T47D (cell line): ENCODE data around the gene IDI2.
"Not testable (repeated sequence)": the region's sequence is repeated elsewhere in the genome, so short reads cannot be mapped to it uniquely, and the experiment has no call there.

ENCODE experiments used
- DNase-seq, 2 experiments: peaks; one replicate each; pipeline versions ENCODE4 v3.0.0 to v3.0.0-alpha.2; 2011 to 2012; ENCODE audit warnings: low read depth in 1 of 2, low spot score in 1 of 2
- JUND ChIP-seq: IDR thresholded peaks from 2 replicates; pipeline ENCODE4 v1.6.1; 2012; ENCODE audit warnings: low read depth
- in situ Hi-C: cut with HindIII; loops from 2 replicates; pipeline ENCODE4 v1.10.0; 2016; ENCODE audit warnings: low sequenced_read_pairs, low pct_unique_long_range_greater_than_20kb

The IDI2 gene

DNA sequence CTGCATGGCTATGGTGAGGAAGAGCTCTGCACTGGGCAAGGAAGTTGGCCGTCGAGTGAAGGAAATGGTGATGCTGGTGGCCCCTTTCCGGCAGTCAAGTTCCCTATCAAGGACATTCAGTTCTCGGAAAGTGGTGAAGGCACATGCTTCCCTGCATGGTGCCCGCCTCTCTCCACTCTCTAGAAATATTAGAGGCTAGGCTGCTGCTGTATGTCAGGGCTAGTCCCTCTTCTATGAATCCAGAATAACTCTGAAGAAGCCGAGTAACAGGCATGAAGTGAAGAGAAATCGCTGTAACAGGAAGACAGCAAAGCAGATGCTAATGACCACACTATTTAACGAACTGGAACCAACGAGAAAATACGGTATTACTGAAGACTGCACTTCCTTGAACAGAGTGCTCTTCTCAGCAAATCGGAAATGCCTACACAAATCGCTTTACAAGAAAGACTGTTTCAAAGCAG, 17.9 kb upstream of the IDI2 start:
- DNase-seq = no peak
- no peak for TF ChIP-seq JUND
- in situ Hi-C loops = no loop called here

GRCh38 chr10:1041514-1041913, 15.9 kb upstream of the IDI2 start:
- DNase-seq = no peak
- in situ Hi-C loops = no loop called here
- TF ChIP-seq JUND = no peak

DNA sequence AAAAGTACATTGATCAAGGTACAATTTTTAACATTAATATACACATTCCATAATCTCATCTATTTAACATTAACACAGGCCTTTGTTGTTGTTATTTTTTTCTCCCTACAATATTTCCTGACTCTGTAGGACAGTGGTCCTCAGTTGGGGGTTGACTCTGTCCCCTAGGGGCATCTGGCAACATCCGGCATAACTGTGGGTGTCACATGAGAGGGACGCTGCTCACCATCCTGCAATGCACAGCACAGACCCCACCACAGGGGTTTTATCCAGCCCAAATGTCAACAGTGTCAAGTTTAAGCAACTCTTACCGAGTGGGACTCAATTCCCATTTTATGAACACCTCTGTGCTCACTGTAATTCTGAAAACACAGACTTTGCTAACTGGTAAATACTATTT, 14.5 kb upstream of the IDI2 start:
- no peak for DNase-seq
- in situ Hi-C loops = no loop called here
- no peak for TF ChIP-seq JUND

GRCh38 chr10:1038769-1039168, 13.1 kb upstream of the IDI2 start:
- in situ Hi-C loops, DNase-seq: not testable (repeated sequence)

GRCh38 chr10:1037098-1037497, 11.4 kb upstream of the IDI2 start:
- TF ChIP-seq JUND = no peak
- in situ Hi-C loops = no loop called here
- DNase-seq = no peak

DNA sequence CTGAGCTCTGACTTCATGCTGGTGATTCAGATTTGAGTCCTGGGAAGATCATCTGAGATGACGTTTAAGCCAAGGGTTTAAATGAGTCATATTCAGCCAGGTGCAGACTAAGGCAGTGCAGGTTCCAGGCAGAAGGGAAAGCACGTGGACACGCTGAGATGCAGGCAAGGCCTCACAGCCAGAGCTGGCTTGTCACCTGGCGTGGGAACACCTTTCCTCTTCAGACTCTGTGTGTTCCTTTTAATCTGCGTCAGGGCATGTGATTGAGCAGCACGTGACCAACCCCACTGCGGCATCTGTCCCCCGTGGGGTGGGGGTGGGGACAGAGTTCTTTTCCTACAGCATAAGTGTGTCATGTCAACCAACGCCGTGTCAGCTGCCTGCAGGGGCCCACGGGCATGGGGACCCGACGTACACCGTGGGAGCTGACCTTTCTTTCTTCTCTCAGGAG, 10.7 kb upstream of the IDI2 start:
- in situ Hi-C loops = no loop called here
- no peak for DNase-seq
- TF ChIP-seq JUND = no peak

DNA sequence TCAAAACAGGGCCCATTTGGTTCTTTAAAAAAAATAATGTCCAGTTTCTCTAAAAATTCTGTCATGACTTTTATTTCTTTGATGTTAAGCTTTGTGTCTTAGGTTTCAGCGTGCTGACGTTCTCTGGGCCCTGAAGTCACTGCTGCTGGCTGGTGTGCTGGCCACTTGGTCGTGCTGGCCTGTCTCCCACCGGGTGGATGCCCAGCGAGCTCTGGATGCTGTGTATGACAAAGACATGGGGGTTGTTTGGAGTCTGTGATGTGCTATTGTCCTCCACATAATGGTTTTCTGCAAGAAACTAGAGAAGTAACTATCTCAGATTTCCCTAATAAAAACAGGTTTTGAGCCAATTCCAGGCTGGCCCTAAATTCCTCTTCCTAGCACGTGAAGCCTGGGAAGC, 9.5 kb upstream of the IDI2 start:
- TF ChIP-seq JUND = no peak
- DNase-seq = no peak
- in situ Hi-C loops = no loop called here

DNA sequence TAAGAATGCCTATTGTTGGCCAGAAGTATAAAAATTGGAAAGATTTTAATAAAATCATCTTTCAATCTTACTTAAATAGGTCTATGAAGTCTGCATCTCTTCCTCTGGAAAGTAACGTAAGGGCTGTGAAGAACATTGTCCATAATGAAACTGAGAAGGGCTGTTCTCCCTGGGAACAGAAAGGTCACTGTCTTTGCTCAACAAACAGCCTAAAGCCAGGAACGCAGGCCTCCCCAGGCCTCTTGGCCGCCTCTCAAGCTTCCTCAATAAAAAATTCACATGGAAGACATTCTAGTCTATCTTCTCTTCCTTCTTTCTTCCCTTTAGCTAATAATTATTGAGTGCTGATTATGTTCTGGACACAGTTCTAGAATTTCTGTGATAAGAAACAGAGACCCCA, 9.1 kb upstream of the IDI2 start:
- DNase-seq = peak in 1 of 2 experiments; percentile 50
- in situ Hi-C loops = no loop called here
- no peak for TF ChIP-seq JUND

DNA sequence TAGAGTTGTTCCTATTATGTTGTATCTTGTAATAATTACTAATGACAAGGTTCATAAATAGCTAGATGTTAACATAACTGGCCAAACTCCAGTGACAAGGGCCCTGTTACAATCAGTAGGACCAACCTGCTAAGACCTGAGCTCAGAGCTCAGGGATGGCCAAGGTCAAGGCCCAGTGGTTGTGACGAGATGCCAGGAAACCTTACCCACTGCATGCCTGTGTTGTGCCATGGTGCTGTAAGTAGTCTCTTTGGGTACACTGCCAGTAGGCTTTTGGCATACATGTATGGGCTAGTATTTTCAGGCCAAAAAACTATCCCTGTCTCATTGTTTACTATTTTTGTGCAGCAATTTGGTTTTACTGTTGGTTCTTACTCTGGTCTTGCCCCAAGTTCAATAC, 7.9 kb upstream of the IDI2 start:
- no peak for DNase-seq
- no peak for TF ChIP-seq JUND
- in situ Hi-C loops = no loop called here

DNA sequence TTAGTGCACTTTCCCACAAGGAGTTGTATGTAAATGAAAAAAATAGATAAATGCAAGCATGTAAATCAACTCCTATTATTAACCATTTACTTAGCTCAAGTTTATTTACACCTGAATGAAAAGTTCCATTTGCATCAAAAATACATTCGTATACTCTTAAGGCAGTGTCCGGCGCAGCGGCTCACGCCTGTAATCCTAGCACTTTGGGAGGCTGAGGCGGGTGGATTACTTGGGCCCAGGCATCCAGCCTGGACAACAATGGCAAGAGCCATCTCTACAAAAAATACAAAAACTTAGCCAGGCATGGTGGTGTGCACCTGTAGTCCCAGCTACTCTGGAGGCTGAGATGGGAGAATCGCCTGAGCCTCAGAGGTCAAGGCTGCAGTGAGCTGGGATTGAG, 4.2 kb upstream of the IDI2 start:
- no peak for DNase-seq
- in situ Hi-C loops = no loop called here
- TF ChIP-seq JUND = no peak

DNA sequence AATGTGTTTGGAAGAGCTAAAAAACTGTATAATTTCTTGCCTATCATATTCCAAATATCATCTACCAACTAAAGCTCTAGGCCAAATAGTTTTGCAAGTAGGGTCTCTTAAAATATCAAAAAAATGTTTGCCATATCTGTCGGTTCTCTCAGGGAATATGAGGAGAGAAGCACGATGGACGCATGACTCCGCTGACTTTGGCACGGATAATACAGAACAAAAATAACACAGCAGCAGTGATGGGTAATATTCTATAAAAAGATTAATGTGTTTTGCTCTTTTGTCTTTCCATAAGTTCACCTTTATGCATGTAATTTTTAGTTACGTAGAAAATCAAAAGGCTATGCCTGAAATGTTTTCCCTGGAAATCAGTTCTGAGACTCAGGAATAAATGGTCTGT, 919 bp upstream of the IDI2 start:
- TF ChIP-seq JUND = no peak
- in situ Hi-C loops = no loop called here
- DNase-seq = no peak

DNA sequence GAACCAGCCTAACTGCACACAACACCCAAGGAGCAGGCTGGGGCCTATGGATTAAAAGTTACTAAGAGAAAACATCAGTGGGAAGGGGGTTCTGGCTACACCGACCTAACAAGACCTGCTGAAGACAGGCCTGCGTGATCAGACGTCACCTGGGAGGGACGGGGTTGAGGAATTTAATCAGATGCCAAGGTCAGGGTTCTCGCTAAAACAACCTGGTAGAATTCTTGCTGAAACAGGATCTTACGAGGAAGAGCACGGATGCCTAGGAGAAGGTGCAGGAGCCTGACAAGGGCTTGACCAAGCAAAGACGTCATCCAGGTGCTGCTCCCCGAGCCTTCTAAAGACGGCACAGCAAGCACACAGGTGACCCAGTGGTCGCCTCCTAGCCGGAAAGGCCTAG, 1.6 kb downstream of the IDI2 start:
- in situ Hi-C loops = no loop called here
- no peak for TF ChIP-seq JUND
- no peak for DNase-seq

- no peak for TF ChIP-seq JUND
- no peak for DNase-seq
- in situ Hi-C loops = no loop called here
Observed at GRCh38 chr10:1022413-1022812, 3.2 kb downstream of the IDI2 start.

DNA sequence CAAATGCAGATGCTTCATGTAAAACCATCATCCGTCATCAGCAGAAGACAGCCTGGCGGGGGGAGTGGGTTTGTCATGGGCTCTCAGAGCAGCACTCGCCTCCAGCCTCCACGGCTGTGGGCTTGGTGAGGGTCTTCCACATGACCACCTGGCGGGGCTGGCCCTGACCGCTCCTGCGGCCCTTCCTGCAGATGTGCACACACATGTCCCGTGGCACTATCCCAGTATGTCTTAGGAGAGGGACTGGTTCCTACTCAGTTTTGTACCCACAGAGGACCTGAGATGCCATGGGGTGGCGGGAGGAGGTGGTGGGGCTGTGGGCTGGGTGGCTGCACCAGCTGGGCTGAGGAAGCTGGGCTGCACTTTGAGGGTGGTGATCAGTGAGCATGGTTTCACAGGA, 4.7 kb downstream of the IDI2 start:
- no peak for TF ChIP-seq JUND
- no peak for DNase-seq
- in situ Hi-C loops = no loop called here

- in situ Hi-C loops = no loop called here
- TF ChIP-seq JUND = no peak
- no peak for DNase-seq
Observed at GRCh38 chr10:1020460-1020859, 5.2 kb downstream of the IDI2 start.
